Esophagus muscularis mucosa (tissue), 4 donors: ENCODE data around the gene PNN.

Experiments
- EP300 ChIP-seq: sonication (generic); formaldehyde crosslinking; IDR thresholded peaks from one replicate; pipeline ENCODE4 v1.6.1; 2017; ENCODE audit warnings: antibody characterized with exemption
- POLR2A ChIP-seq: fragments of 450-650 bp; IDR thresholded peaks from one replicate; pipeline ENCODE4 v1.6.1; 2017; ENCODE audit warnings: antibody characterized with exemption, moderate library complexity, mild to moderate bottlenecking, low read depth
- POLR2AphosphoS5 ChIP-seq, 2 donors: sonication (generic); formaldehyde crosslinking; IDR thresholded peaks; one replicate each; pipeline ENCODE4 v1.6.1; 2017; ENCODE audit warnings: antibody characterized with exemption in 2 of 2
- TF ChIP-seq, protein P1 (sequence below), 3 experiments: fragments of 200-600 bp in 2 of 3; fragments of 450-650 bp in 1 of 3; sonication (generic) in 2 of 3; IDR thresholded peaks; one replicate each; pipeline ENCODE4 v1.5.1; 2017 to 2019; ENCODE audit warnings: antibody characterized with exemption in 3 of 3, mild to moderate bottlenecking in 2 of 3, moderate library complexity in 1 of 3

DNA sequence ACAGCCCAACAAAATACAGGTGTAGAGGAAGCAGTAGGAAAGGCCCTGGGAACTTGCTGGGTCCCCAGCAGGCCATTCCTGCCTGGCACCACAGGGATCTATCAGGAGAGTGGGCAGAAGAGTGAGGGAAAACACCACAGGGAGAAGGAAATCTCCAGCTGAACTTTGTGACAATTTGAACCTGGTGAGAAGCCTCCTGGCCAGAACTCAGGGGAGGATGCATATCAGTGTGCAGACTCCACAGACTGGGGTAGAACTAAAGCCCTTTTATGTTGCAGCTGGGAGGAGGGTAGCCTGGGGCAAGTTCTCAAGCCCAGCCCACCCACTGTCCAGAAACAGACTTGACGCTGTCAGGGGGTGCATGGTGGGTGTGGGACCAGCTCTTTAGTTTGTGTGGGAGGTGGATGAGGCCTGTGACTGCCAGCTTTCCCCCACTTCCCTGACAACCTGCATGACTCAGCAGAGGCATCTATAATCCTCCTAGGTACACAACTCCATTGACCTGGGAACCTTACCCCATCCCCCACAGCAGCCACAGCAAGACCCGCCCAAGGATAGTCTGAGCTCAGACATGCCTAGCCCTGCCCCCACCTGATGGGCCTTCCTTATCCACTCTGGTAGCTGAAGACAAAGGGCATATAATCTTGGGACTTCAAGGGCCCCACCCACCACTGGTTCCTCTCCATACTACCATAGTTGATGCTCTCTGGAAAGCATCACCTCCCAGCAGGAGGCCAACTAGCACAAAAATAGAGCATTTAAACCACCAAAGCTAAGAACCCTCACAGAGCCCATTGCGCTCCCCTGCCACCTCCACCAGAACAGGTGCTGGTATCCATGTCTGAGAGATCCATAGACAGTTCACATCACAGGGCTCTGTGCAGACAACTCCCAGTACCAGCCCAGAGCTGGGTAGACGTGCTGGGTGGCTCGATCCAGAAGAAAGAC lies 28.9 kb downstream of the PNN start:
- TF ChIP-seq, protein P1, sequence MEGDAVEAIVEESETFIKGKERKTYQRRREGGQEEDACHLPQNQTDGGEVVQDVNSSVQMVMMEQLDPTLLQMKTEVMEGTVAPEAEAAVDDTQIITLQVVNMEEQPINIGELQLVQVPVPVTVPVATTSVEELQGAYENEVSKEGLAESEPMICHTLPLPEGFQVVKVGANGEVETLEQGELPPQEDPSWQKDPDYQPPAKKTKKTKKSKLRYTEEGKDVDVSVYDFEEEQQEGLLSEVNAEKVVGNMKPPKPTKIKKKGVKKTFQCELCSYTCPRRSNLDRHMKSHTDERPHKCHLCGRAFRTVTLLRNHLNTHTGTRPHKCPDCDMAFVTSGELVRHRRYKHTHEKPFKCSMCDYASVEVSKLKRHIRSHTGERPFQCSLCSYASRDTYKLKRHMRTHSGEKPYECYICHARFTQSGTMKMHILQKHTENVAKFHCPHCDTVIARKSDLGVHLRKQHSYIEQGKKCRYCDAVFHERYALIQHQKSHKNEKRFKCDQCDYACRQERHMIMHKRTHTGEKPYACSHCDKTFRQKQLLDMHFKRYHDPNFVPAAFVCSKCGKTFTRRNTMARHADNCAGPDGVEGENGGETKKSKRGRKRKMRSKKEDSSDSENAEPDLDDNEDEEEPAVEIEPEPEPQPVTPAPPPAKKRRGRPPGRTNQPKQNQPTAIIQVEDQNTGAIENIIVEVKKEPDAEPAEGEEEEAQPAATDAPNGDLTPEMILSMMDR (IDR thresholded peaks at IDR 0.05), result no peak
- TF ChIP-seq POLR2A (no peak), EP300 (no peak), POLR2AphosphoS5 (IDR thresholded peaks at IDR 0.05) (no peak)
